Thymus (tissue), 11 donors: Measurements from ENCODE around the gene CD4. TPM values are rescaled to one million over a fixed set of nuclear protein-coding genes. Genes with fewer than 3 reads are reported as not detected.

Experiments used
- DNase-seq, 9 donors: peaks; one replicate each; pipeline ENCODE4 v3.0.0-alpha.2; 2013; ENCODE audit warnings: low spot score in 9 of 9, low read depth in 6 of 9, missing footprints in 1 of 9
- H3K27ac ChIP-seq, 2 donors: one replicate each; pipeline ENCODE4 v1.5.1; 2013; ENCODE audit warnings: control low read depth in 1 of 2, low read depth in 1 of 2, low read length in 1 of 2, mild to moderate bottlenecking in 1 of 2, moderate library complexity in 1 of 2
- H3K27me3 ChIP-seq, 2 donors: one replicate each; pipeline ENCODE4 v1.5.1; 2013; ENCODE audit warnings: low read length in 1 of 2; ENCODE audit not compliant: control insufficient read depth in 2 of 2, insufficient read depth in 1 of 2
- H3K36me3 ChIP-seq, 2 donors: one replicate each; pipeline ENCODE4 v1.5.1; 2013; ENCODE audit warnings: low read length in 1 of 2, mild to moderate bottlenecking in 1 of 2, moderate library complexity in 1 of 2; ENCODE audit not compliant: control insufficient read depth in 2 of 2, insufficient read depth in 2 of 2
- H3K4me1 ChIP-seq, 2 donors: one replicate each; pipeline ENCODE4 v1.5.1; 2013; ENCODE audit warnings: low read length in 2 of 2; ENCODE audit not compliant: control insufficient read depth in 2 of 2, insufficient read depth in 2 of 2
- H3K4me3 ChIP-seq, 2 donors: one replicate each; pipeline ENCODE4 v1.5.1; 2013; ENCODE audit warnings: low read length in 2 of 2, control low read depth in 1 of 2, mild to moderate bottlenecking in 1 of 2
- H3K9me3 ChIP-seq, 2 donors: one replicate each; pipeline ENCODE4 v1.5.1; 2013; ENCODE audit warnings: low read length in 1 of 2, mild to moderate bottlenecking in 1 of 2; ENCODE audit not compliant: control insufficient read depth in 2 of 2, insufficient read depth in 1 of 2
- WGBS: extraction: QIAGEN DNeasy Blood & Tissue Kit; methylation state at CpG from one replicate; pipeline ENCODE4 v1.1.7; 2013; 5-methylcytosine and 5-hydroxymethylcytosine counted together
- polyA plus RNA-seq: library from polyadenylated mRNA; stranded (reverse); fragments of 200-250 nt; gene quantifications from one replicate; pipeline ENCODE4 v1.2.3, GENCODE V29; 2013
- total RNA-seq: library from RNA; stranded (reverse); fragments of 120-200 nt; gene quantifications from one replicate; pipeline ENCODE4 v1.2.4, GENCODE V29; 2013
- donor health status: healthy.

Gene CD4
- total and polyA plus RNA-seq, 2 donors, result 50.9 to 91.9 TPM

GRCh38 chr12:6832125-6832524 is 42.8 kb downstream of the CD4 start:
- Histone ChIP-seq H3K4me3 (no peak overlapping the region), H3K9me3 (peaks cover 0 to 5% of the 10 kb centered on the region in 2 donors), H3K27ac (no peak overlapping the region), H3K27me3 (peaks cover 36 to 58% of the 10 kb centered on the region in 2 donors), H3K36me3 (no peaks in the 10 kb centered on the region), H3K4me1 (peaks cover 7 to 27% of the 10 kb centered on the region in 2 donors)
- DNase-seq, result no peak
- 97% methylated on average over 4 of the region's 4 CpGs for WGBS

GRCh38 chr12:6833189-6833890 is 44.0 kb downstream of the CD4 start:
- no peak overlapping the region for H3K27ac ChIP-seq
- 96% methylated on average over 6 of the region's 6 CpGs for WGBS
- no peaks in the 10 kb centered on the region for H3K36me3 ChIP-seq
- peaks cover 26 to 52% of the 10 kb centered on the region in 2 donors for H3K27me3 ChIP-seq
- H3K4me3 ChIP-seq, result no peak overlapping the region
- H3K4me1 ChIP-seq, result peaks cover 7 to 17% of the 10 kb centered on the region in 2 donors
- no peak for DNase-seq
- no peaks in the 10 kb centered on the region for H3K9me3 ChIP-seq

- Histone ChIP-seq H3K36me3 (no peaks in the 10 kb centered on the region), H3K27ac (no peak overlapping the region), H3K4me3 (no peak overlapping the region), H3K27me3 (peaks cover 17 to 45% of the 10 kb centered on the region in 2 donors), H3K4me1 (peaks cover under 1 to 11% of the 10 kb centered on the region in 2 donors), H3K9me3 (no peaks in the 10 kb centered on the region)
- DNase-seq, result no peak
- 95% methylated on average over 1 of the region's 1 CpG for WGBS
Measured at GRCh38 chr12:6834254-6834653, 44.9 kb downstream of the CD4 start.

DNA sequence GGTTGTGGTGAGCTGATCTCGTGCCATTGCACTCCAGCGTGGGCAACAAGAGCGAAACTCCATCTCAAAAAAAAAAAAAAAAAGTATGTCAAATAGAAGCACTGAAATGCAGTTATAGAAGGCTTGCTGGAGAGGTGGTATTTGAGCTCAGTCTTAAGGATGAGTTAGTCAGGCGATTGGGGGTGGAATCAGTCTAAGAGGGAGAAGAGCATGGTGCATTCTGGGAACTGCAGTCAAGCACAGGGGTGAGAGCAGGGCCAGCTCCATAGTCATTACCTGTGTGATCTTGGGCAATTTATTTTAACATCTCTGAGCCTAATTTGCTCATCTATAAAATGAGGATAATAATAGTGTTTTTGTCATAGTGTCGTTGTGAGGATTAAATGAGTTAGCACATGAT is 45.5 kb downstream of the CD4 start:
- peaks cover 11 to 40% of the 10 kb centered on the region in 2 donors for H3K27me3 ChIP-seq
- H3K4me3 ChIP-seq, result no peak overlapping the region
- H3K27ac ChIP-seq, result no peak overlapping the region
- peaks cover 0 to 6% of the 10 kb centered on the region in 2 donors for H3K4me1 ChIP-seq
- no peak for DNase-seq
- 92% methylated on average over 5 of the region's 5 CpGs for WGBS
- H3K9me3 ChIP-seq, result no peaks in the 10 kb centered on the region
- no peaks in the 10 kb centered on the region for H3K36me3 ChIP-seq

- Histone ChIP-seq H3K4me1 (peaks cover 0 to 4% of the 10 kb centered on the region in 2 donors), H3K4me3 (no peak overlapping the region), H3K27me3 (peaks cover 0 to 24% of the 10 kb centered on the region in 2 donors), H3K9me3 (no peaks in the 10 kb centered on the region), H3K27ac (no peak overlapping the region), H3K36me3 (no peaks in the 10 kb centered on the region)
- DNase-seq, result no peak
- WGBS, result 95% methylated on average over 16 of the region's 16 CpGs
Measured at GRCh38 chr12:6836851-6837250, 47.5 kb downstream of the CD4 start.

DNA sequence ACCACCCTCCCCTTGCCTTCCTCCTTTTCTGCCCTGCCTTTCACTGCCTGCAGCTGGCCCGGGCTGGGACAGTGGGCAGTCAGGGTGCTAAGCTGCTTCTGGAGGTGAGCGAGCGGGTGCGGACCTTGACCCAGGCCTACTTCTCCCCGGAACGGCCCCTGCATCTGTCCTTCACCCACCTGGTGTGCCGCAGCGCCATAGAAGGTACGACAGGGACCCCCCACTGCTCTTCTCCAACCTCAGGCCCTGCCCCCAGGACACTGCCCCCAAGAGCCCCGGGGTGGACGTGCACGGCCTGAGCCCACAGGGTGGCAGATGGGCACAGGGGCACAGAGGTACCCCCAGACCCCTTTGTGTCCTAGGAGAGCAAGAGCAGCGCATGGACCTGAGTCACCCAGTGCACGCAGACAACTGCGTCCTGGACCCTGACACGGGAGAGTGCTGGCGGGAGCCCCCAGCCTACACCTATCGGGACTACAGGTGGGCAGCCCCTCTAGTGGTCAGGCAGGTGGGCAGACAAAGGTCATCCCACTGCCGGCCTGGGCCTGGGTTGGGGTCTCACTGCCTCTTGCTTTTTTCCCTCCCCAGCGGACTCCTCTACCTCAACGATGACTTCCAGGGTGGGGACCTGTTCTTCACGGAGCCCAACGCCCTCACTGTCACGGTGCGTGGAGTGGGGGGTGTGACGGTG is 48.2 kb downstream of the CD4 start:
- H3K27me3 ChIP-seq, result peaks cover 0 to 20% of the 10 kb centered on the region in 2 donors
- peaks cover 0 to 4% of the 10 kb centered on the region in 2 donors for H3K4me1 ChIP-seq
- H3K4me3 ChIP-seq, result no peak overlapping the region
- H3K36me3 ChIP-seq, result no peaks in the 10 kb centered on the region
- H3K9me3 ChIP-seq, result no peaks in the 10 kb centered on the region
- no peak for DNase-seq
- no peak overlapping the region for H3K27ac ChIP-seq
- 97% methylated on average over 26 of the region's 26 CpGs for WGBS

DNA sequence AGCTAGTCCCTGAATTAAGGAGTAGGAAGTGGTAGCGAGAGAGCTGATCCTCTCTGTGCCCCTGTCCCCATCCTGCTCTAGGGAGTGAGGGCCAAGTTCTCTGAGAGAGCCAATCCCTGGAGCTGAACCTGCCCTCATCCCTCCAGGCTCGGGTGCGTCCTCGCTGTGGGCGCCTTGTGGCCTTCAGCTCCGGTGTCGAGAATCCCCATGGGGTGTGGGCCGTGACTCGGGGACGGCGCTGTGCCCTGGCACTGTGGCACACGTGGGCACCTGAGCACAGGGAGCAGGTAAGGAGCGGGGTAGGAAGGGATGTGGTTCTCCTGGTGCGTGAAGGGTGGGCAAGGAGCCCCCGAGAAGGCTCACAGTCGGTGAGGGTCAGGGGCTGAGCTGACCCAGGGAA is 49.5 kb downstream of the CD4 start:
- Histone ChIP-seq H3K4me3 (no peak overlapping the region), H3K4me1 (peaks cover 0 to 4% of the 10 kb centered on the region in 2 donors), H3K36me3 (no peaks in the 10 kb centered on the region), H3K27ac (no peak overlapping the region), H3K9me3 (no peaks in the 10 kb centered on the region), H3K27me3 (peaks cover 0 to 15% of the 10 kb centered on the region in 2 donors)
- 98% methylated on average over 16 of the region's 16 CpGs for WGBS
- no peak for DNase-seq

- no peaks in the 10 kb centered on the region for H3K36me3 ChIP-seq
- H3K9me3 ChIP-seq, result no peaks in the 10 kb centered on the region
- 94% methylated on average over 10 of the region's 10 CpGs for WGBS
- H3K4me1 ChIP-seq, result peaks cover 0 to 4% of the 10 kb centered on the region in 2 donors
- H3K4me3 ChIP-seq, result no peak overlapping the region
- H3K27me3 ChIP-seq, result peaks cover 0 to 13% of the 10 kb centered on the region in 2 donors
- no peak overlapping the region for H3K27ac ChIP-seq
- no peak for DNase-seq
Measured at GRCh38 chr12:6839482-6840201, 50.3 kb downstream of the CD4 start.

- peaks cover 0 to 4% of the 10 kb centered on the region in 2 donors for H3K4me1 ChIP-seq
- no peaks in the 10 kb centered on the region for H3K9me3 ChIP-seq
- 96% methylated on average over 1 of the region's 1 CpG for WGBS
- peaks cover 4% of the 10 kb centered on the region in 2 donors for H3K36me3 ChIP-seq
- peaks cover 0 to 13% of the 10 kb centered on the region in 2 donors for H3K27me3 ChIP-seq
- no peak for DNase-seq
- H3K27ac ChIP-seq, result no peak overlapping the region
- no peak overlapping the region for H3K4me3 ChIP-seq
Measured at GRCh38 chr12:6840330-6840729, 51.0 kb downstream of the CD4 start.
